ENCODE results near the gene BSPH1. TPM values are rescaled to one million over a fixed set of nuclear protein-coding genes. Genes with fewer than 3 reads are reported as not detected.
"Not testable (repeated sequence)": the region's sequence is repeated elsewhere in the genome, so short reads cannot be mapped to it uniquely, and the experiment has no call there.

Gene BSPH1
- polyA plus RNA-seq, 3 donors from 2014 or later = not detected

DNA sequence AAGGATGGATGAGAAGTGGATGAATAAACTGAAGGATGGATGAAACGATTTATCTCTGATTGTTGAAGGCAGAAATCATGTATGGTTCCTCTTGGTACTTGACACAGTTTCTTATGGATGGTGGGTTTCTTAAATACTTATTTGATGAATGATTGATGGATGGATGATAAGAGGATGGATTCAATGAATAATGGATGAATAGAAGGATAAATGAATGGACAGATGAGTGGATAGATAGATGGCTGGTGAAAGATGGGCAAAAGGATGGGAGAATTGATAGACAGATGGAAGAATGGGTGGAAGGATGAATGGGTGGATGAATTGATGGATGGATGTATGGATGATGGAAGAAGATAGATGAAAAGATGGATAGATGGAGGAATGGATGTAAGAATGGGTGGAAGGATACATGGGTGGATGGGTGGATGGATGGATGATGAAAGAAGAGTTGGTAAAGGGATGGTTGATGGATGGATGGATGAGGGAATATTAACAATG, 4.3 kb upstream of the BSPH1 start:
- H3K9me3 Mint-ChIP-seq = peaks cover 0 to 1% (median 0%) of the 10 kb centered on the region in 6 donors
- DNase-seq = no peak
- H3K4me1 Mint-ChIP-seq = no peaks in the 10 kb centered on the region
- H3K27ac Mint-ChIP-seq = no peak overlapping the region
- H3K27me3 Mint-ChIP-seq (ENCODE audit: low read depth in 3 of 3) = peaks cover 4 to 9% (median 7%) of the 10 kb centered on the region in 3 donors
- H3K36me3 Mint-ChIP-seq = peaks cover 0 to 5% (median 0%) of the 10 kb centered on the region in 3 donors
- H3K4me3 Mint-ChIP-seq = no peak overlapping the region

- peaks cover 0 to 5% (median 0%) of the 10 kb centered on the region in 3 donors for H3K36me3 Mint-ChIP-seq
- no peak within 1 kb of the TSS for H3K27ac Mint-ChIP-seq
- no peak within 1 kb of the TSS for H3K4me3 Mint-ChIP-seq
- no peaks in the 10 kb centered on the region for H3K4me1 Mint-ChIP-seq
- peaks cover 6 to 13% (median 9%) of the 10 kb centered on the region in 3 donors for H3K27me3 Mint-ChIP-seq (ENCODE audit: low read depth in 3 of 3)
- no peak for DNase-seq
- H3K9me3 Mint-ChIP-seq = peaks cover 0 to 1% (median 0%) of the 10 kb centered on the region in 6 donors
These were observed 2.3 kb upstream of the BSPH1 start, which contains the start of gene ELSPBP1 for GRCh38 chr19:47994209-47994802. Gene ELSPBP1 (plus strand): TSS chr19:47994632. CDS start chr19:48008668, 14,036 bp downstream.

DNA sequence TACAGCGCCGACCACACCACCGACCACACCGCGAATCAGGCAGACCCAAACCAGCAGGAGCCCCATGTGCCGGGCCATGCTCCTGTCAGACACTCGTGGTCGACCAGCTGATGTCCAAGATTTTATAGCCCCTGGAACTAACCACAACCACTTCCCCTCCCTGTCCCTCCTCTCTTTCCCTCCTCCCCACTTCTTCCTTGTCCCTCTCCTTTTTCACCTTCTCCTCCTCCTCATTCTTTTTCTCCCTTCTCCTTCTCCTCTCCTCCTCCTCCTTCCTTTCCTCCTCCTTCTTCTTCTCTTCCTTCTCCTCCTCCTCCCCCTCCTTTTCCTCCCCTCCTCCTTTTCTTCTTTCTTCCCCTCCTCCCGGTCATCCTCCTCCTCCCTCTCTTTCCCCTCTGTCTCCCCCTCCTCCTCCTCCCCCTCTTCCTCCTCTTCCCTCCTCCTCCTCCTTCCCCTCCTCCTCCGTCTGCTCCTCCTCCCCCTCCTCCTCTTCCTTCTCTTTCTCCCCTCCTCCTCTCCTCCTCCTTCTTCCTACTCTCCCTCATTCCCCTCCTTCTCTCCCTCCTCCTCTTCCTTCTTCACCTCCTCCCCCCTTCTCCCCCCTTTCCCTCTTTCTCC, 670 bp downstream of the BSPH1 start:
- H3K27me3 Mint-ChIP-seq (ENCODE audit: low read depth in 3 of 3) = peaks cover 8 to 13% (median 9%) of the 10 kb centered on the region in 3 donors
- H3K27ac Mint-ChIP-seq = no peak overlapping the region
- no peak for DNase-seq
- peaks cover 0 to 4% (median 0%) of the 10 kb centered on the region in 3 donors for H3K36me3 Mint-ChIP-seq
- H3K9me3 Mint-ChIP-seq = peaks cover 0 to 1% (median 0%) of the 10 kb centered on the region in 6 donors
- no peak overlapping the region for H3K4me3 Mint-ChIP-seq
- H3K4me1 Mint-ChIP-seq = no peaks in the 10 kb centered on the region

DNA sequence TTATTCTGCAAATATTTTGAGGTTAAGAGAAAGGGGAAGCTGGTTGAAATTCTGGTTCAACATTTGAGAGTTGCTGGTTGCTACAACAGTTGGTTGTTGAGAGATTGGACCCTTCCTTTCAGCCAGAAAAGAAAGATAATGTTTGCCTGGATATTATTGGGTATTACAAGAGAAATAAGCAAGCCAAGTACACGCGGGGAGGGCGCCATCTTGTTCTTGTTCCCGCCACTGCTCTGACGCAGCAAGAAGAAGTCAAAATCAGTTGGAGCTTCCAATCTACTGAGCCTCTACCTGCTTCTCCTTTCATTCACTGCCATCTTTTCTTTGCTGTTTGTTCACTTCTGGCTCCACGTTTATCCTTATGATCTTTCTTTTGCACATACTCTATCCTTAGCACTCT, 18.4 kb downstream of the BSPH1 start:
- Mint-ChIP-seq H3K36me3 (no peaks in the 10 kb centered on the region), H3K4me3 (no peak overlapping the region), H3K9me3 (no peaks in the 10 kb centered on the region), H3K4me1 (no peaks in the 10 kb centered on the region), H3K27ac (no peak overlapping the region), H3K27me3 (ENCODE audit: low read depth in 3 of 3) (peaks cover 0 to 9% (median 1%) of the 10 kb centered on the region in 3 donors)
- no peak for DNase-seq

GRCh38 chr19:47955936-47956335, 36.0 kb downstream of the BSPH1 start:
- not testable (repeated sequence) for H3K4me1 Mint-ChIP-seq; H3K27me3 Mint-ChIP-seq (ENCODE audit: low read depth in 3 of 3); H3K36me3 Mint-ChIP-seq; H3K9me3 Mint-ChIP-seq; H3K27ac Mint-ChIP-seq; DNase-seq; H3K4me3 Mint-ChIP-seq

DNA sequence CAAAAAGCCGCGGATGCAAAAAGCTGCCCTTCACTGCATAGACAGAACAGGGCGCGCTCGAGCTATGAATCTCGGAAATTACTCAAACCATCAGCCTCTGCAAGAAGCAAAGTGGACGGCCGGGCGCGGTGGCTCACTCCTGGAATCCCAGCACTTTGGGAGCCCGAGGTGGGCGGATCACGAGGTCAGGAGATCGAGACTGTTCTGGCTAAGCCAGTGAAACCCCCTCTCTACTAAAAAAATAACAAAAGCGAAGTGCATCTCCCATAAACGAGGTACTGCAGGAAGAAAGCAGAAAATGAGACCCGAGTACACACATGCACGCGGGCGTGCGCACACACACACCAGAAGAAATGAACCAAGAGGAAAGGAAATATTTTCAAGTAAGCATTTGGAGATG, 39.8 kb downstream of the BSPH1 start:
- not testable (repeated sequence) for H3K4me1 Mint-ChIP-seq
- DNase-seq = peak in 1 of 3 donors; percentile 17

GRCh38 chr19:47949852-47950521, 42.0 kb downstream of the BSPH1 start:
- not testable (repeated sequence) for H3K4me3 Mint-ChIP-seq, H3K36me3 Mint-ChIP-seq
- DNase-seq = peak in 1 of 3 donors; percentile 8

More for the DNA sequence above, 39.8 kb downstream of the BSPH1 start:
- not testable (repeated sequence) for H3K36me3 Mint-ChIP-seq; H3K27ac Mint-ChIP-seq; H3K27me3 Mint-ChIP-seq (ENCODE audit: low read depth in 3 of 3); H3K4me3 Mint-ChIP-seq; H3K9me3 Mint-ChIP-seq

DNA sequence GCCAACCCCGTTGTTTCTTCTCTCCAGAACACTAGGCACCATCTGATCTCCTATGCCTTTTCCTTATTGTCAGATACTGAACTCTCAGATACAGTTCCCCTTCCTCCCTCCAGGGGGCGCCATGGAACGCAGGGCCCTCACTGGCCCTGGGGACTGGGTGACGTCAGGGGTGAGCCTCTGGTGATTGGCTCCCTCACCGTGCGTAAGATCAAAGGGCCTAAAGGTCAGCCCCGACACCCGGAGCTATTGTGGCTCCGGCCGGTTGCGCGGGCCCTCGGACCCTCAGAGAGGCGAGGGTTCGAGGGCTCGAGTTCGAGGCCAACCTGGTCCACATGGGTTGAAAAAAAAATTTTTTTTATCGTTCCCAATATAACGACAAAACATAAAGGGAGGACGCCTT, 63.4 kb downstream of the BSPH1 start:
- H3K4me1 Mint-ChIP-seq; H3K36me3 Mint-ChIP-seq; DNase-seq; H3K27me3 Mint-ChIP-seq (ENCODE audit: low read depth in 3 of 3); H3K9me3 Mint-ChIP-seq; H3K27ac Mint-ChIP-seq; H3K4me3 Mint-ChIP-seq: not testable (repeated sequence)

More at GRCh38 chr19:47949852-47950521, 42.0 kb downstream of the BSPH1 start:
- not testable (repeated sequence) for H3K9me3 Mint-ChIP-seq; H3K4me1 Mint-ChIP-seq; H3K27me3 Mint-ChIP-seq (ENCODE audit: low read depth in 3 of 3); H3K27ac Mint-ChIP-seq

- peak; percentile 79 to 85 (median 83) for DNase-seq
- not testable (repeated sequence) for H3K9me3 Mint-ChIP-seq; H3K4me1 Mint-ChIP-seq; H3K36me3 Mint-ChIP-seq; H3K4me3 Mint-ChIP-seq; H3K27ac Mint-ChIP-seq; H3K27me3 Mint-ChIP-seq (ENCODE audit: low read depth in 3 of 3)
These were observed 71.9 kb downstream of the BSPH1 start for GRCh38 chr19:47920107-47920506.

Other genes with a start within 250 kb of the BSPH1 start
- 100 to 1,000 TPM in 2 of 3 donors, 10 to 100 TPM in 1; 72.0 to 234 (median 101) TPM for gene NOP53, start 246.6 kb downstream of the BSPH1 start, polyA plus RNA-seq
- gene SELENOW, start 213.5 kb downstream of the BSPH1 start, polyA plus RNA-seq = 100 to 1,000 TPM; 294 to 618 (median 368) TPM
- gene TPRX1, start 187.6 kb downstream of the BSPH1 start, polyA plus RNA-seq = not detected
- not detected for gene CRX, start 170.2 kb downstream of the BSPH1 start, polyA plus RNA-seq
- gene TPRX2, start 132.9 kb downstream of the BSPH1 start, polyA plus RNA-seq = not detected
- not detected for gene SULT2A1, start 105.9 kb downstream of the BSPH1 start, polyA plus RNA-seq
- not detected for gene ELSPBP1, start 2.5 kb upstream of the BSPH1 start, polyA plus RNA-seq
- gene CABP5, start 51.9 kb upstream of the BSPH1 start, polyA plus RNA-seq = under 1 TPM in 1 of 3 donors, not detected in 2; 0.69 TPM
- gene PLA2G4C, start 118.6 kb upstream of the BSPH1 start, polyA plus RNA-seq = under 1 TPM in 1 of 3 donors, not detected in 2; 0.37 TPM
- gene LIG1, start 178.2 kb upstream of the BSPH1 start, polyA plus RNA-seq = 10 to 100 TPM; 13.1 to 26.0 (median 17.3) TPM
- 1 to 10 TPM in 1 of 3 donors, under 1 TPM in 1, not detected in 1; 0.54 to 1.3 TPM for gene ZSWIM9, start 178.5 kb upstream of the BSPH1 start, polyA plus RNA-seq

All from immature natural killer cell (primary cell).